Stimulated activated CD4-positive, alpha-beta T cell treated with anti-CD3 and anti-CD28 coated beads, Interleukin-15, amount 100 ng/mL, for 48 hours (primary cell): ENCODE data around the gene EMC9.
"Not testable (repeated sequence)": the region's sequence is repeated elsewhere in the genome, so short reads cannot be mapped to it uniquely, and the experiment has no call there.

Experiments used
- DNase-seq, 2 donors: peaks; one replicate each; pipeline ENCODE4 v3.0.0-alpha.2; 2020; ENCODE audit warnings: low read depth in 2 of 2

EMC9 gene

GRCh38 chr14:24108336-24108874, 33.0 kb downstream of the EMC9 start:
- DNase-seq, result no peak

- DNase-seq, result no peak
These were observed 34.6 kb downstream of the EMC9 start for GRCh38 chr14:24106672-24107271.

DNA sequence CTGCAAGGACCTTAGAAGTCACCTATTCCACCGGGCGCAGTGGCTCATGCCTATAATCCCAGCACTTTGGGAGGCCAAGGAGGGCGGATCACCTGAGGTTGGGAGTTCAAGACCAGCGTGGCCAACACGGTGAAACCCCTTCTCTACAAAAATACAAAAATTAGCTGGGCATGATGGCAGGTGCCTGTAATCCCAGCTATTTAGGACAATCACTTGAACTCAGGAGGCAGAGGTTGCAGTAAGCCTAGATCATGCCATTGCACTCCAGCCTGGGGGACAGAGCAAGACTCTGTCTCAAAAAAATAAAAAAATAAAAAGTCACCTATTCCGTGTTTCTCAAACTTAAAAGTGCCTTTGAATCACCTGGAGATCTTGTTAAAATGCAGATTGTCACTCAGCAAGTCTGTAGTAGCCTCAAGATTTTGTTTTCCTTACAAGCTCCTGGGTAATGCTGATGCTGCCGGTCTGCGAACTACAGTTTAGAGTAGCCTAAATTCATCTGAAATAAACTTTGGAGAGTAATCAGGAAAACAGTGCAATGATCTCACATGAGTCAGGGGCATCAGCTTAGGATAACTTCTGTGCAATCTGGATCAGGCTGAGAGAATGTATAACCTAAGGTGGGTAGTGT, 35.7 kb downstream of the EMC9 start:
- DNase-seq, result not testable (repeated sequence)

DNA sequence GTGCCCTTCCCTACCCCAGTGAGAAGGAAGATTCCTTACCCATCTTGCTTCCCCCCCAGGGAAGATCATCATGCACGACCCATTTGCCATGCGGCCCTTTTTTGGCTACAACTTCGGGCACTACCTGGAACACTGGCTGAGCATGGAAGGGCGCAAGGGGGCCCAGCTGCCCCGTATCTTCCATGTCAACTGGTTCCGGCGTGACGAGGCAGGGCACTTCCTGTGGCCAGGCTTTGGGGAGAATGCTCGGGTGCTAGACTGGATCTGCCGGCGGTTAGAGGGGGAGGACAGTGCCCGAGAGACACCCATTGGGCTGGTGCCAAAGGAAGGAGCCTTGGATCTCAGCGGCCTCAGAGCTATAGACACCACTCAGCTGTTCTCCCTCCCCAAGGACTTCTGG, 37.9 kb downstream of the EMC9 start:
- DNase-seq, result no peak

DNA sequence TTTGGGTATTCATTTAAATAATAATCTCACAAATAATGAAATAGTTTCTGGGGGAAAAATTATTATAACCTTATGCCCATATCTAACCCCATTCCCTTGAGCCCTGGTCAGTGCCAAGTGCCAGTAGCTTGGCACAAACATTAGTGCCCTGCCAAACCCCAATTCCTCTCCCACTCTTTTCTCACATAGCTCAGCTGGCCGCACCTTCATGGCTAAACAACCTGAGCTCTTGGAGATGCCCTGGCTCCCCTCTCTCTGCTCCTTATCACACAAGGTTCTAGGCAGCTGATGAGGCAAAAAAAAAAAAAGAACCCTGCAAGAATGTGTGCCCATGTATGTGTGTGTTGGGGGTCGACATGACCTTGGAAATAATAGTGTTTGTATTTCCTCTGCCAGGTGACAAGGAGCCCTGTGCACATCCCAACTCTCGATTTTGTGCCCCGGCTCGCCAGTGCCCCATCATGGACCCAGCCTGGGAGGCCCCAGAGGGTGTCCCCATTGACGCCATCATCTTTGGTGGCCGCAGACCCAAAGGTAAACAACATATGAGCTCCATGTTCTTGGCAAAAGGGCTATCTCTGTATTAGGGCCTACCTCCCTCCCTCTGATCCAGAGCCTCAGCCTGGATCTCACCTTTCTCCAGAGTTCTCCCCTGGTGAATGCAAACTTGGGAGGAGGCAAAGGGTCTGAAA, 38.9 kb downstream of the EMC9 start:
- no peak for DNase-seq

DNA sequence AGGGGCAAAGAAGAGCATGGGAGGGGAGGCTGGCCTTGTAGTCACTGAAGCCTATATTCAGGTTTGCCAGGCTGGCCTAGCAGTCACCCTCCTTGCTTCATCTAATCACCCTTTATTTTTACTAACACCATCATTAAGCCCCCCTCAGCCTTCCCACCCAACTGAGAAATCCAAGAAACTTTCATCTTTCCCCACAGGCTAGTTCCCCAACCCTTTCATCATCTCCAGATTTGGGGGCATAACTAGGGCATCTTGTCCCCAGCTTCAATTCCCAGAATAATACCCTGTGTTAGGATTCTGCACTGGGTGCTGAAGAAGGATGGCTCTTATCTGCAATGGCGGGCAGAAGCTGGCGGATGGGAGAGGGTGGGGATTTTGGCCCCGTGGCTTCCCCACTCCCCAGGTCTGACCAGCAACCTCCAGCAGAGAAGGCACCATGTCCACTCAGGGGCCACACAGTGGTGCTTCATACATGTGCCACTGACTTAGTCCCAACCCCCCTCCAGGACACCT, 40.4 kb downstream of the EMC9 start:
- DNase-seq, result no peak

GRCh38 chr14:24100197-24100981, 41.0 kb downstream of the EMC9 start:
- no peak for DNase-seq

- DNase-seq, result no peak
These were observed 42.2 kb downstream of the EMC9 start for GRCh38 chr14:24098927-24099813.

DNA sequence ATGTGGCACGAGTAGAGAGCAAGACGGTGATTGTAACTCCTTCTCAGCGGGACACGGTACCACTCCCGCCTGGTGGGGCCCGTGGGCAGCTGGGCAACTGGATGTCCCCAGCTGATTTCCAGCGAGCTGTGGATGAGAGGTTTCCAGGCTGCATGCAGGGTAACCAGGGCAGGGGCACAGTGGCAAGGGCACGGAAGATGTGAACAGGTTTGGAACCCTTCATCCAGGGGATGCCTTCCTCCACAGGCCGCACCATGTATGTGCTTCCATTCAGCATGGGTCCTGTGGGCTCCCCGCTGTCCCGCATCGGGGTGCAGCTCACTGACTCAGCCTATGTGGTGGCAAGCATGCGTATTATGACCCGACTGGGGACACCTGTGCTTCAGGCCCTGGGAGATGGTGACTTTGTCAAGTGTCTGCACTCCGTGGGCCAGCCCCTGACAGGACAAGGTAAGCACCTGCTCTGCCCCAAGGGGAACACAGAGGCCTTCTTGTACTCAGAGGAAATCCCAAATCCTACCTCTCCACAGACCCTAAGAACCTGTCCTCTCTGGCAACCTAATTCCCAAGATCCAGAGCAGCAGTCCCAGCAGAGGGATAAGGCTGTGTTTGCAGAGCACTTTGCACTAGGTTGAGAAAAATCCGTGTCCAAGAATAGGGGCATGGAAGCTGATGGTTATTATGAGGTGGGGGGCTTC, 43.0 kb downstream of the EMC9 start:
- no peak for DNase-seq

DNA sequence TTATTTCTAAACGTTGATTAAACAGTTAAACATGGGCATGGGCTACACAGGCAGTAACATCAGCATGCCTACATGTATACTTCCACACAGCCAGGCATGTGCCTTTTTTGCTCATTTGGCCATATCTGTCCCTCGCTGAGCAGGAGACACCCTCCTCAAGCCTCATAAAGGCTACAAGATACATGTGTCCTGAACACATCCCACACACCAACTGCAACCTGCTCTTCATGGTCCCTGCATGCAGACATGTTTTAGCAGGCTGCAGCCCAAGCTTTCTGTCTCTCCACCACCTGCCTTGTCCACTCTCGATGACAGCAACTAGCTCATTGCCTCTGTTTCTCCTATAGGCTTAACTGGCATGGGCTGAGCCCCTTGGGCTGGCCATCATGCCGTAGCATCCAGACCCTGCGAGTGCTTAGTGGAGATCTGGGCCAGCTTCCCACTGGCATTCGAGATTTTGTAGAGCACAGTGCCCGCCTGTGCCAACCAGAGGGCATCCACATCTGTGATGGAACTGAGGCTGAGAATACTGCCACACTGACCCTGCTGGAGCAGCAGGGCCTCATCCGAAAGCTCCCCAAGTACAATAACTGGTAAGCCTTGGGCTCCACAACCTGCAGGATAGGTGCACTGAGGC, 44.7 kb downstream of the EMC9 start:
- no peak for DNase-seq

GRCh38 chr14:24095271-24096068, 45.9 kb downstream of the EMC9 start:
- peak; percentile 57 for DNase-seq

DNA sequence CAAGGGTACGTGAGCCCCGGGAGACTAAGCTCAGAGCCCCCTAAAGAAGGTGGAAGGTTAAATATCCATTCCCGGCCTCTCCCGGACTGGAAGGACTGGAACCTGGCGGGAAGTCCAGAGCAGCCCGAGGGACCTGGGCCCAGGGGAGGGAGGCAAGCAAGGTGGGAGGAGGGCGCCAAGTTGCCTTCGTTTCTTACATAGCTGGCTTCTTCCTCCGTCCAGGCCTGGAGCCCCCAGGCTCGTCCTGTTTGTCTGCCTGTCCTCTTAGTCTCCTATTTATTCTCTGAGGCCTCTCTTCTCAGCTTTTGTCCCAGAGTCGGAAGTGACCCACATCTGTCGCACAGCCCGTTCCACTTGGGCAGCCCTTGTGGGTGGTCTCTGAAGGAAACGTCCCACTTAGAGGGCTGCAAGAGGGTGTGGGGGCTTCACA, 46.5 kb downstream of the EMC9 start:
- no peak for DNase-seq

DNA sequence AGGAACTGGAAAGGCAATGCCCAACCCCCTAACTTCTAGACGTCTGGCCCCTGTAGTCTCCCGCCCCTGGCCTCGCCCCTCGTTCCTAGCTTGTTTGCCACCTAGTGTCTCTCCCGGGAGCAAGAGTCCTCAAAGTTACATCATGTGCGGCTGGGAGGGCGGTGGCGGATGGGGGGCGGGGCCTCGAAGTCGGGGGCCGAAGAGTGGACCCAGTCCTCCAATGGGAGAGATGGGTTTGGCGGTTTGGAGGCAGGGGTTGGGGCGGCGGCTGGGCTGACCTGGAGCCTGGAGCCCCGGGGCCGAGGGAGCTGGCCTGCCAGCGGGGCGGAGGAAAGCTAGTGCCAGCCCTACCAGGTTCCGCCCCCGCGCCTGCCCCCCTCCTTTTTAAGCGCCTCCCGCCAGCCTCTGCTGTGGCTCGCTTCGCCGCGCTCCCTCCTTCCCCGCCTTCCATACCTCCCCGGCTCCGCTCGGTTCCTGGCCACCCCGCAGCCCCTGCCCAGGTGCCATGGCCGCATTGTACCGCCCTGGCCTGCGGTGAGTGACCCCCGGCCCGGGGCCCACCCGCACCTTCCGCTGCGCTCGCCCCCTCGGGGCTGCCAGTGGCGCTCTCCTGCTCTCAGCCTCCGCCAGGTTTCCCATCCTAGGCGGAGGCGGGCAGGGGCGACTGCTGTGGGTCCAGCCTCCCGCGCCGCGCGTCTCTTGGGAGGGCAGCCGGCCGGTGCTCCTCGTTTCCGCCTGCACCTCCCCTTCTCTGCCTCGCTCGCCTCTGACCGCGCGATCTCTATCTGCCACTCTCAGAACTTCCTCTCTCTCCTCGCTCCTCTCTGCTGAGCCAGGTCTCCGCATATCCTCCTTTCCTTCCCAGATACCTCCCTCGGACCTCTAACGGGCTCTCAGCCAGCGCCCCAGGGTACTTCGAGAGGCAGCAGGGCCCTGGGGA, 47.2 kb downstream of the EMC9 start, which contains the start of gene PCK2:
PCK2 (plus strand) TSS at position 411 of the 940 bp plus-strand sequence; CDS start at position 506, 95 bp downstream.
- DNase-seq, result peak; percentile 79 to 83

- no peak for DNase-seq
These were observed 48.0 kb downstream of the EMC9 start for GRCh38 chr14:24093207-24093900.

DNA sequence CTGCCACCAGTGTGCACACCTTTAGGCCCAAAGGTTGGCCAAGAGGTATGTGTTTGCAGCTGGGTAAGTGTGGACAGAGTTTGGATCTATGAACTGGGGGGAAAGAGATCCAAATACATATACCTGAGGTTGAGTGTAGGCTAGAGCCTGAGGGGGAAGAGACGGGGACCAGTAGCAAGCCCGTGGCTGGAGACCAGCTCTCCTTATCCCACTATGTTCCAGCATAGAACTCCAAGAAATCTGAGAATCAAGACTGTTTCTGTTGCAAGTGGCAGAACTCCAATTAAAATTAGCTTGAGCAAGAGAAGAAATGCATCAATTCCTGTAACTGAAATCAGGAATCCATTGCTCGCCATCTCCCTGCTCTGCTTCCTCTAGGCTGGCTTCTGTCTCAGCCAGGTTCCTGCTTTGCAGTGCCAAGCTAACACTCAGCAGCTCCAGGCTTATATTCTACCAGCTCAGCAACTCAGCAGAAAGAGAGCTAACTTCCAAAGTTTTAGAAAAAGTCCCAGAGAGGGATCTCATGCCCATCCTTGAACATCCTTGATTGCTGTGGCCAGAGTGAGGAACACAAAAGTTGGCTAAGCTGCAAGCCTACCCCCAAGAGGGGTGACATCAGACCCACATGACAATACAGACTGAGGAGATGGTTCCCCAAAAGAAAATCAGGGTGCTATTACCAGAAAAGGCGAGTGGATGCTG, 48.7 kb downstream of the EMC9 start:
- no peak for DNase-seq

GRCh38 chr14:24092110-24092504, 49.3 kb downstream of the EMC9 start:
- DNase-seq, result no peak
